Measurements from ENCODE around the gene CACNB3. TPM values are rescaled to one million over a fixed set of nuclear protein-coding genes. Genes with fewer than 3 reads are reported as not detected.

CACNB3 gene
- total RNA-seq (2014; rRNA removed; shearing (Covaris generic)), result 10.5 and 11.2 TPM in 2 replicates

DNA sequence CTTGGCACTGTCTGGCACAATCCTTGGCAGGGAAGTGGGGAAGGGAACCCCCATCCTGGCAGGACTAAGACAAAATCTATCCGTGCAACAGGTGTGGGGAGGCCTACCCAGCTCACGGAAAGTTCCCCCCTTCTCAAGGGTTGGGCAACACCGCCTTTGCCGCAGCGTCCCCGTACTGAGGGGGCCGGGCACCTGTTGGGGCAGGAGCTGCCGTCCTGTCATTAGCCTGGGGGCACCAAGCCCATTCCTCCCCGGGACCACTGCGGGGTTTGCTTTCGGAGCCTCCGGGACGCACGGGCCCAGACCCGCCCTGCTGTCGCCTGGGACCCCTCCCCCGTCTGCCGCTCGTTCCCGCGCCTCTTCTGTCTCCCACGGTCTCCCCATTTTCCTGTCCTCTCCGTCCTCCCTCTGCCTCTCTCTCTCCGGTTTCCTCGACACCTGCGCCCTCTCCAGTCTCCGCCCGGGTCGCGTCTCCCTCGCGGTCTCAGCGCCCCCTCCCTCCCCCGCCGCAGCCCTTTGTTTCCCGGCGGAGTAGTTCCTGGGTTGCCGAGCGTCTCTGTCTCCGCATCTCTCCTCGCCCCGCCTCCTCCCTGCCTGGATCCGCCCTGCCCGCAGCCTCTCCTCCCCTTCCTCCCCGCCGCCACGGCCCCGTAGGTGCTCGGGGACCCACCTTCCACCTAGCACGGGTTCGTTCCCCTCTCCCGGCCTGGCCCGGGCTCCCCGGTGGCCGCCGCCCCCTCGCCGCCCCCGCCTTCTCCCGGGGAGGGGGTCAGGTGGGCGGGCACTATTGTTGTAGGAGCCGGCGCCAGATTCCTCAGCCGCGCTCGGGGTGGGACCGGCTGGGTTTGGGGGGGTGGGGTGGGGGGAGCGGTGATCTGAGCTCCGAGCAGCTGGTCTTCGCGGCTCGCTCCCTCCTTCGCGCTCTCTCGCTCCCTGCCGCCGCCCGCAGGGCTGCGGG, at the start of gene CACNB3:
CACNB3 (plus strand) TSS at position 624 of the 958 bp plus-strand sequence. CDS start 434 bp downstream, outside the sequence.
- peak; percentile 44 for DNase-seq (ENCODE audit: low read depth)

DNA sequence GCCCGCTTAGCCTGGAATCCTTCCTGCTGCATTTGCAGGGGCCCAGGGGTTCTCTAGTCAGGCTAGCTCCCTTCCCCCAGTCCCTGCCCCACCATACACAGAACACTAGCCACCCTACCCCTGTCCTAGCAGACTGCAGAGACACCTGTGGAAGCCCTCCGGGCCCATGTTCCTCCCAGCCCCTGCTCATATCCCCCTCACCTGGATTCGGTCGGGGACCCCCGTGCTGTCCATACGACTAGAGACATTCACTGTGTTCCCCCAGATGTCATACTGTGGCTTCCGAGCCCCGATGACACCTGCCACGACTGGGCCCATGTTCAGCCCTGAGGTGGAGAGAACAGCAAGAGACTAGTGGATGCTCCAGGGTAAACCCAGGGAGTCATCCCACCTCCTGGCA, 49.6 kb upstream of the CACNB3 start:
- DNase-seq (ENCODE audit: low read depth), result no peak

DNA sequence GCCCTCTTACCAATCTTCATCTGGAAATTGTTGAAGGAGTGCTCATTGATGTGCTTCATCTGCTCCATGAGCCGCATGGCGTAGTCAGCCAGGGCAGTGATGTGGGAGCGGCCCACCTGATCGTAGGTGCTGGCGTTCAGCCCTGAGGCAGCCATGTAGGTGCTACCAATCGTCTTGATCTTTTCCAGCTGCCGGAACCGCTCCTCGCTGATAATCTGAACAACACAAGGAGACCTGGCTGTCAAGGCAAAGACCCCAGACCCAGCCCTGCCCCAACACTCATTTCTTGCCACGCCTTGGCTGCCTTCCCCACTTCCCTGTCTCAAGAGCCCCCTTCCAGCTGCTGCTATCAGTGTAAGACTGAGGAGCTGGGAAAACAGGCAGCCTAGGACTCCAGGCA, 47.5 kb upstream of the CACNB3 start:
- DNase-seq (ENCODE audit: low read depth), result no peak

DNA sequence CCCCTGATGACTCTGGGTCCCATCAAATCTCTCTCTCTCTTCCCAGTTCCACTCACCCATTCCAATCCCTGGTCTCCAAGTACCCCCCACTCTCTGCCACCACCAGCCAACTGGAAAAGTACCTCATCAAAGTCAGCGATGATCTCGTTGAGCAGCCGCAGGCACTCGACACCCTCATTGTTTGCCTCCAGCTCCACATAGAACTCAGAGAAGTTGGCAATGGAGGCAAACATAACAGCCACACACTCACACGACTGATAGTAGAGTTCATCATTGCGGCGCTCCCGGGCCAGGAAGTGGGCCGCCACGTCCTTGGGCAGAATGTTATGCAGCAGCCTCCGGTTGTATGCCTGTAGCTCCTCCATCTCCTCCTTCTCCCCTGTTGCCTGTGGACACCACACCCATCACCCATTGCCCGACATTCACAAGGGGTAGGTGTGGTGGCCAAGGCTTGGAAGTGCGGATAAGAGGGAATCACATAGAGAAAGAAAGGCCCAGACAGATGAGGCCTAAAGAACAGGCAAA, 46.6 kb upstream of the CACNB3 start:
- no peak for DNase-seq (ENCODE audit: low read depth)

- DNase-seq (ENCODE audit: low read depth), result no peak
Measured at GRCh38 chr12:48773686-48774085, 44.6 kb upstream of the CACNB3 start.

DNA sequence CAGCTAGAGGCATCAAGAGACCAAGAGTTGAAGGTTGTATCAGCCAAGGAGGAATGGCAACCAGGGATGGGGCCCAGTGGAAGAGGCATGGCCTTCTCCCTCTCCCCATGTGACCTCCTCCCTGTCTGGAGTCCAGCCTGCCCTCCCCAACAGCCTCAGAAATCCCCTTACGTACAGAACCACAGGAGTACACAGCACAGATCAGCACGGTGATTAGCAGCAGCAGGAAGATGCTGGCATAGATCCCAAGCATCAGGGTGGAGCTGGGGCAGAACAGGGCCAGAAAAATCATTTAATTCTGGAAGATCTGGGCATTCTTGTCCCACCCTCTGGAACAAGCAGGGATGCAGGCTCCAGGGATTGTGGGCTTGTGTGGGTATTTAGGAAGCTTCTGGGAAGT, 43.8 kb upstream of the CACNB3 start:
- DNase-seq (ENCODE audit: low read depth), result no peak

DNA sequence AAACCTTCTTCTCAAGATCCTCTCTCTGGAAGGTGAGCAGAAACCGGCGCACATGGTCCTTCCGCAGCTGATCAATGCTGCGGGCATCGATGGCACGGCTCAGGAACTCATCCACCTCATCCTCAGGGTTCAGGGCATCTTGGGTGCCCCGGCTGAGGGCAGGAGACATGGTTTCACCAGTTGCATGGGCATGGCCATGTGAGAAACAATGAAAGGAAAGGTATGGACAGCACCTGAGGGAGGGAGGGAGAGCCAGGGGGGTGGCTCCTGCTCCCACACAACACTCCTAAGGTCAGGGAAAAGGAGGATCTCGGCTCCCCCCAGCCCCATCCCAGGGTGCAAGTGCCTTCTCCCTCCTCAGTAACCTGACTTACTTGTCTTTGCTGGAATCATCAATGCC, 43.0 kb upstream of the CACNB3 start:
- DNase-seq (ENCODE audit: low read depth), result no peak

GRCh38 chr12:48775991-48776649, 42.2 kb upstream of the CACNB3 start:
- DNase-seq (ENCODE audit: low read depth), result no peak

DNA sequence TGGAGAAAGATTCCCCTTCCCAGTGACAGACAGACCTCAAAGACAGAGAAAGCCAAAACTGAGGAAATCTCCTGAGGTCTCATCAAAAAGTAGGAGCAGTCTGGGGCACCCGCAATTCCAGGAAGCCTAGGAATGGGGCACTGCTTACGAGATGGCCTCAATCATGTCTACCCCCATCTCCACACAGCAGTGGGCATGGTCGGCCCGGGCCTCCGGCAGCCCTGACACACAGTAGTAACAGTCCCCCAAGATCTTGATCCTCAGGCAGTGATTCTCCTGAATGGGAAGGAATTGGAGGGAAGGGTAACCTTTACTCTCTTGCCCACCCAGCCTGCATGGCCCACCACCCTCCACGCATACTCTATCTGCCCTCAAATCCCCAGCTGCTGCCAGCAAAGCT, 41.3 kb upstream of the CACNB3 start:
- DNase-seq (ENCODE audit: low read depth), result no peak

DNA sequence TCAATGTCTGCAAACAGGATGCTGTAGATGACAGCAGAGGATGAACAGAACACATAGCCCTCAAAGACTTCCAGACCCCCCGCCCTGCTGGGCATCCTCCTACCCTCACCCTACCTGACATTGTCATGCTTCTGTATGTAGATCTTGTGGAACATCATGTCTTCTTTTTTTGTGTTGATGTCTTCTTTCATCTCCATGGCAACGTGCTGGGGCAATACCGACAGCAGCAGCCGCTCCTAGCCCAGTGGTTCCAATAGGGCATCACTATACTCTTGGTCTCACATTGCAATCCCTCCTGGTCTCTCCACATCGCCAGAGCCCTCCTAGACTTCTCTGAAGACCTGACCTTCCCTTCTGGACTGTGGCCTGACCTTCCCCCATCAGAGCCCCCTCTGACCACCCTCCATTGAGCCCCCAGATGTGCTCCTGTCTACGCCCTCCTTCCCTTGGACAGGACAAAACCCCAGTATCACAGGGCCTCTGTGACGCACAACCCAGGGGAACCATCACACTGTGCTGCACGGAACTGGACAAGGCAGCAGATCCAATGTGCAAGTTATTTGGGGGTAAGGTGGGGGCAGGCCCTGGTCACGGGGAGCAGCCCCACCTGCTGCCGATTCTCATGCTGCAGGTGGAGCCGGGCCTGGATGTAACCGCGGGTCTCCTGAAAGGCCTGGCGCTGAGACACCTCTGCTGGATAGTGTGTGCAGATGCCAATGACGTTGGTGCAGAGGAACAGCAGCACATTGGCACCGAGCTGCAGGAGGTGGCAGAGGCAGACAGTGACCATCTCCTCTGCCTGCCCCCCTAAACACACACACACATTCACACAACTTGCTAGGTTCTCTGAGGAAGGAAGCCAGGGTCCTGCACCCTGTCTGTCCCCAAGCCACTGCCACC, 40.5 kb upstream of the CACNB3 start:
- no peak for DNase-seq (ENCODE audit: low read depth)

DNA sequence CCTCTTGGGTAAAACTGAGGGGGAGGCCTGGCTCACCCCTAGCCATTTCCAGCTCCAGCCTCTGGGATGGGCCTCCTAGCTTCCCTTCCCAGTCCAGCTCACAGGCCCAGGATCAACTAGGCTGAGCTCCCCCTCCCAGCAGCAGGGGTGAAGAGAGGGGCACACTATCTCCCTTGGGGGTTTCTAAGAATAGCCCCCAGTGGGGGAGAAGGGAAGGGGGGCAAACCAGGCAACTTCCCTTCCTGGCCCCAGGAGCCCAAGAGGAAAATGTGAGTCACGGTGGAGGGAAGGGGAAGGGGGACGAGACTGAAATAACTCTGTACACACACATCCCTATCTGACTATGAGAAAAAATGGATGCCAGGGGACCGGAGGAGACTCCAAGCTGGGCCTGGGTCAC, 38.4 kb upstream of the CACNB3 start:
- peak; percentile 78 for DNase-seq (ENCODE audit: low read depth)

DNA sequence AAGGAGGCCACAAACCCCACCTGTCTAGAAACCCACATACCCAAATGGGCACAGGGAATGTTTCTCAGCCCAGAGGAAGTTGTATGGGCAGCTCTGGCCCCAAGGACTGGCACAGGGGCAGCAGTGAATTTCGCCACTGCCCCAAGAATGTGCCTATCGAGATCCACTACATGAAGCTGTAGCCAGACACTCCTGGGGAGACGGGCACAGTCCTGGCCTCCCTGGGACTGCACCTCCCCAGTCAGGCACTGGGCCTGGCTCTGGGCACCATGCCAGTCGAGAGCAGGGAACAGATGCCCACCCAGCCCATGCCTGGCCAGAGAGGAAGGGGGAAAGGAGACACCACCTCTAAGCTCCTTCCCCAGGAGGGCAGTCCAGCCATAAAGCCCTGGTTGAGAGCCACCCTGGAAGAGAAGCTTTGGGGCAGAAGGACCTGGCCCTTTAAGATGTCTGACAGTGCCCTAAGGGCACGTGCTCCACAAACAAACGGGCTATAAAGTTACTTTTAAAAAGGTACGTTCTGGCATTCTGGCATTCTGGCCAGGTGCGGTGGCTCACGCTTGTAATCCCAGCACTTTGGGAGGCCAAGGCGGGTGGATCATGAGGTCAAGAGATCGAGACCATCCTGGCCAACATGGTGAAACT, 37.8 kb upstream of the CACNB3 start:
- no peak for DNase-seq (ENCODE audit: low read depth)

- no peak for DNase-seq (ENCODE audit: low read depth)
Measured at GRCh38 chr12:48781750-48782456, 36.4 kb upstream of the CACNB3 start.

DNA sequence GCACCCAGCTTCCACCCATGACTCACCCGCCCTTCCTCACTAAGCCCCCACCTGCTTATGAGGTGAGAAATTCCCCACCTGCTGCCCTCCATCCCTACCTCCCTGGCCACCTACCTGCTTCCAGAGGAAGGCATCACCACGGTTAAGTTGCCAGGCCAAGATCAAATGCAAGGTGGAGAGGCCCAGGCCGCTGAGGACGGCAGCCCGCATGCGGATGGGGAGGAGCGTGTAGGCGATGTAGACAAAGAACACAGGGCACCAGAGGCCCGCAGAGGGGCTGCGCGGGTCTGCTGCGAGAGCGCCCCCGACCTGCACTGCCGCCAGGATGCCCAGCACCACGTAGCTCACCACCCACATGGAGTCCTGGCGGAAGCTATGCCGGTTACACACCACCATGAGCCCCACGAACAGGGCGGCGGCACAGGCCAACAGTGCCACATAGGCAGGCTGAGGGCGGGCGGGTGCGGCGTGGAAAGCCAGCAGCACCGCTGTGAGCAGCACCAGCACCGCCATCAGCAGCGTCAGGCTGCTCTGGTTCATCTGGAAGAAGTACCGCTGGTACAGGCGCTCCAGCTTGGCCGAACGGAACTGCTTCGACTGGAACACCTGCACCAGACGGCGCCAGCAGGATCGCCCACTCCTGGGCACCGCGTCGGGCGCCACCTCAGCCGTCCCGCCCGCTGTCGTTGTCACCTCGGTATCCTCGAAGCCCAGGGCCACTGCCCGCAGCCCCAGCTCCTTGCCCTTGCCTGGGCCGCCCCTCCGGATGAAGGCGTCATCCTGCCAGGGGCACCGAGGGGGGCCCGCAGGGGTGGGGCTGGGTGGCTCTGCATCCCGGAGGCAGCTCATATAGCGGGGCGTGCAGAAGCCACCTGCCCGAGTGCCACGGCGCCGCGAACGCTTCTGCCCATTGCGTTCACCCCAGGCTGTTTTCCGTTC, 35.6 kb upstream of the CACNB3 start:
- DNase-seq (ENCODE audit: low read depth), result no peak

- no peak for DNase-seq (ENCODE audit: low read depth)
Measured at GRCh38 chr12:48783432-48783831, 34.9 kb upstream of the CACNB3 start.

DNA sequence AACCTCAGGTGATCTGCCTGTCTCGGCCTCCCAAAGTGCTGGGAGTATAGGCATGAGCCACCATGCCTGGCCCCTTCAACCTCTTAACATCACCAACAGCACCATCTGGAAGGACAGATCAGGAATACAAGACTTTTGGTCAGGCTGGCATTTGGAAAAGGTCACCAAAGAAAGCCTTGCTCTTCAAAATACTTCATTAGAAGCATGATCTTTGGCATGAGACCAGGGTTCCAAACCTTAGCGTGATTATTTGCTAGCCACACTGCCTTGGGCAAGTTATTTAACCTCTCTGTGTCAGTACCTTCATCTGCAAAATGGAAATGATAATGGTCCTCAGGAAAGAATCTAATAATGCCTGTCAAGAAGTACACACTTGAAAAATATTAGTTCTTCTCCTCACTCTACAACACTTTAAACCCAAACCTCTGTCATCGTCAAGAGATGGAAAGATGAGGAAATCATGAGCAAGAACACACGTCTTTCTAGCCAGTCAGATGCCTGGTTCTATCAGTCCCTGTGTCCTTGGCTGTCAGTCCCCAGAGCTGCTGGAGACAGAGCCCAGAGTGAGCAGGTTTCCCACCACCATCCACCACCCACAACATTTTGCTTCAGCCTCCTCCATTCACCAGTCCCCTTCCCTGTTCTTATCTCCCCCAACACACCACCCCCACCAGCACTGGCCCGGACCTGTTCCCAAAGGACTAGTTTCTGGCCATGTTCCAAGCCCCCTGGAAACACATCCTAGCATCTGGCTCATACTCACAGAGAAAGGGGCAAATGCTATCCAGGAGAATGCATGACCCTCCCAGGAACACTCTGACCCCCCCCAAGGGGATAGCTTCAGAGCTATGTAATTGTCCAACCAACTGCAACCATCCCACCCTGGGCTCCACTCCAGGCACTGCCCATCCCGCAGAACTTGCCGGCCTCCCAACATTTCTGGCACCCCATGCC, 31.4 kb upstream of the CACNB3 start:
- no peak for DNase-seq (ENCODE audit: low read depth)

GRCh38 chr12:48787791-48788523, 30.3 kb upstream of the CACNB3 start:
- DNase-seq (ENCODE audit: low read depth), result no peak

- DNase-seq (ENCODE audit: low read depth), result no peak
Measured at GRCh38 chr12:48788524-48788853, 29.8 kb upstream of the CACNB3 start.

Measured in RPMI7951 (cell line).